HG02588 (cell line): Measurements from ENCODE around the gene FAF1.

Experiments
- ATAC-seq: cut with Tn5 transposase; IDR thresholded peaks from one replicate; pipeline ENCODE4 v1.9.1; 2021; ENCODE audit warnings: mild to moderate bottlenecking, moderate library complexity; ENCODE audit not compliant: unreplicated experiment

Gene FAF1

DNA sequence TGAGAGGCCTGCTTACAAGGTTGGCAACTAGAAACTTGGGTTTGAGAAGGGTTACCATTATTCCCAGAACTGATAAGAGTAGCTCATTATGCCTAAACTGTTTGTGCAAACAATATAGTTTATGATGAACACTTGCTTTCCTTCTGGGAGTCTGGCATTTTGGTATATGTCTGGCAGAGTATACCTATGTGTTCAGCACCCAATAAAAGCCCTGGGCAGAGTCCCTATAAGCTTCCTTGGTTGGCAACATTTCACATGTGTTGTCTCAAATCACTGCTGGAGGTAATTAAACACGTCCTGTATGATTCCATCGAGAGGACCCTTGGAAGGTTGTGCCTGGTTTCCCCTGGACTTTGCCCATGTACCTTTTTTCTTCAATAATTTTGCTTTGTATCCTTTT is 497.1 kb downstream of the FAF1 start:
- no peak for ATAC-seq

DNA sequence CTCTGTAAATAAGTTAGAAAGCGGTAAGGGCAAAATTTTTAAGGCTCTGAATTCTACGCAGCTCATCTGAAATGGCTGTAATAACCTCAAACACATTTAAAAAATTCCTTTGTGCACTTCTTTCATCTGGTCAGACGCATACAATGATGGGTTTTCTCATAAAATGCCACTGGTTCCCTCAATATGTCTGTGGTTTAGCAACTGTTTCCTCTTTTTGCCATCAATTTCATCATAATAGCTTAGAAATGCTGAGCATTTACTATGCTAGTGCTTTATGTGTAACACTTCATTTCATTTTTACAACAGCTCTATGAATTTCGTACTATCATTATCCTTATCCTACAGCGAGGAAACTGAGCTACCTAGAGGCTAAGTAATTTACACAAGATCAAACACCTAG is 501.6 kb downstream of the FAF1 start:
- no peak for ATAC-seq

DNA sequence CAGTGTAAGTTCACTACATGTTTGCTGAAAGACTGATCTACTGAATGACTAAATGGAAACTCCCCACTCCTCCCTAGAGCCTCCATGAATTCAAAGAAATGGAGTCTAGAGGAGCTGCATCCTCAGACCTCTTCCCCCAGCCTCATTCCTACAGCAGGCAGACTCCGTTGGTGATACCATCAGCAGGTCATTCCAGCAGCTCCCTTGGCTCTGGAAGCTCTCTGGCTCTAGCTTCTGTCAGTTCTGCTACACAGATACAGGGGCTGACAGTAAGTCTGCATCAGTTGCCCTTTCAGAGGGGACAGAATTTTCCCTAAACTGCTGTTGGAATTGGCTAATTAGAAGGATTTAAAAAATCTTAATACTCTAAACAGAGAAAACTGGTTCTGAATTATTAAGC is 505.2 kb downstream of the FAF1 start:
- ATAC-seq, result no peak

DNA sequence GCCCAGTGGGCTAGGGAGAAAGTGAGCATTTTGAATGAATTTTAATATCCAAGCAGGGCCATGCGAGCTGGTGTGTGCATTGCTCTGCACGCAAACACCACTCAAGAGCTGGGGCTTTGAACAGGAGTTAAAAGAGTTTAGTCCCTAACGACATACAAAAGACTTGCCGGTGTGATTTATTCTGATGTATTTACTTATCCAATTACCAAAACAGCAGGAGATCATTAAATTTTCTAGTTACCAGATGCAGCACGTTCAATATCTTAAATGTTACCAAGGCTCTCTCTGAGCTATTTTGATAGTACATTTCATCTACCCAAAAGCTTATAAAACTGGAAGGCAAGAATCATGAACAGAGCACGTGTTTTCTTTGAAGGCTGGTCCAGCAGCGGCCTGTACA is 506.8 kb downstream of the FAF1 start:
- no peak for ATAC-seq

DNA sequence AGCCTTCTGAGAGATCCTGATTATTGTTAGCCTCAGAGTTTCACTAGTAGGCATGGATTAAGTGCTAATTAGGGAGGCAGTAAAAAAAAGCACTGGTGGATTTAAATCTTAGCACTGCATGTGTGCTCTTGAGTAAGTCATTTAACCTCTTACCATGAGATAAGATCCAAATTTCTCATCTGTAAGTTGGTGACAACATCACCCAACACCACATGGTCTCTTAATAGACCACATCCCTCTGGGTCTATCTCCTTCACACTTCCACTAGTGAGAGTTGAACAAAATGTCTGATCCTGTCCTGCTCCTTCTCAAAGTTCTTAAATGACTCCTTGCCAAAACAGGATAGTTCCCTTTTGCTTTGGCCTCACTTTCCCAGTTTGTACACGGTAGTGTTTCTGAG is 507.4 kb downstream of the FAF1 start:
- no peak for ATAC-seq

DNA sequence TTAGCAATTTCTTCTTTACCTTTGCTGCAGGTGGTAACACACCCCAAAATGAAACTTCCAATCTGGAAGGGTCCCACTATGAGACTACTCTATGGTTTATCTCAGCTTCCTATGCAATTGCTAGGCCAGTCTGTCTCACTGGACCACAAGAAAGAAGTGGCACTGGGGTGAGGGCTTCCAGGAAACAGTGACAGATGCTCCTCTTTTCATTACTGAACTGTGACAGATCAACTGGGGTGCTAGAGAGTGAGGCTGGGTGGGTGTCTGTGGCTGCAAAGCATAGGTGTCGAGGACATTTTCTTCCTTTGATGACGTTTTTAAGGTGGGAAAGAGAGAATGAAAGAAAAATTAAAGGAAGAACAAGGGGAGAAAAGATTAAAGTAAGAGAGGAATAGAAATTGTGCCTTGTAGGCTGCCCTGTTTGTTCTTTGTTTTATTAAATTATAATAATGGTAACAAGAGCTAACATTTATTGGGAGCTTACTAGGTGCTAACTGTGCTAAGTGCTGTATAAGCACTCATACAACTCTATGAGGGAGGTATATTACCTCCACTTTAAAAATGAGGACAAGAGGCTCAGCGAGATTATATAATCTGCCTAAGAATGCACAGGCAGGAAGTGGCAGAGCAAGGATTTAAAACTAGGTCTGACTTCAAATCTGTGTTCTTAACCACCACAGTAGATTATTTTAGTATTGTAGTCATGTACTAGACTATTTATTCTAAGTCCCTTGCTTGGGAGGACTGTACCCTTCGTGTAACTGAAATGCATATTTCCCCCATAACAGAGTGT is 509.0 kb downstream of the FAF1 start:
- no peak for ATAC-seq

DNA sequence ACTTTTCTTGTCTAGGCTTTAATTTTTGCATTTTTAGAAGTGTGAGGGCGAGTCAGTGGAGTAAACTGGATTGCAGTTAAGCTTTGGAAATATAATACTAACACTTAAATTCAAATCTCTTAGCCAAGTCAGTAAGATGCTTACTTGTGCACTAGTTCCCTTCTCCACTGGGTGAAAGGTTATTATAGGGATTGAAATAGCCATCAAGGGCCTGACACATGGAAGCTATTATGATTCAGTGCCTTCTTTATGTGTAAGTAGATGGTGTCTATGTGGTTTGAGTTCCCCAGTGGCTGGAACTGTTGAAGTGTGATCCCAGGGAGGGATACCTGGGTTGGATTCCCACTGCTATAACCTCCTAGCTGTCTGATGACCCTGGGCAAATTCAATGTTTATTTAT is 512.1 kb downstream of the FAF1 start:
- no peak for ATAC-seq

DNA sequence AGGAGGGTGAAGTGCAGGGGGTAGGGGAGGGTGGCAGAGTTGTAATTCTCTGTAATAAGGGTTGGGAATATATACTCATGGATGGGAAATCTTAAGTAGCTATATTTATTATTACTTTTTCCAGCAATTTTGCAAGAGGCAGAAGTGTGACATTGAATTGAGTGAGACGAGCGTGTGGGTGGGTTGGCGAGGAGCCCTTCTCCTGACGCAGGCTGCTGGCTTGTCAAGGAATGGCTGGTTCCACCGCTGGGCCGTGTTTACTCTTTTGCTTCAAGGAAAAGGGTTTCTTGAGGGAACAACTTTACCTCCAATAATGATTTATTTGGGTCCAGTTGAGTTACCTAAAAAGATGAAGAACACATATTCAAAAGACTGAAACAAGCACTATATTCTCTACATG is 518.9 kb downstream of the FAF1 start:
- ATAC-seq, result no peak

DNA sequence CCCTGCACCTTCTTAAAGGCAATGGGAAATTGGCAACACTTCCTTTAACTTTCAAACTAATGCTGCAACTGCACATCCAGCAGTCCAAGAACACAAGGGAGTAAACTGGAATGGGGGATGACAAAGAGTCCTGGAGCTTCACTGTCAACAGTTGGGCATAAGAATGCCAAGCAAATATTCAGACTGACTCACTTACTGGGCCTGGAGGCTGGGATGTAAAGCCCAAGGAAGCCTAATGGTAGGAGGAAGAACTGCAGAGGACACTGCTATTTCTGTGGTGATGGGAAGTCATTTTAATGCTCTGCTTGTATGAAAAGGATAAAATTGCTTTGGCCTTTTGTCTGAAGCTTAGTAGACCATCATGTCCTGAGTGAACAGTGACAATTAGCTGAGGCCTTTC is 521.1 kb downstream of the FAF1 start:
- no peak for ATAC-seq

- no peak for ATAC-seq
Measured at GRCh38 chr1:50436489-50436888, 523.6 kb downstream of the FAF1 start.

- no peak for ATAC-seq
Measured at GRCh38 chr1:50430010-50430405, 530.1 kb downstream of the FAF1 start.

GRCh38 chr1:50427818-50428779 is 532.0 kb downstream of the FAF1 start:
- ATAC-seq, result no peak

- ATAC-seq, result no peak
Measured at GRCh38 chr1:50427086-50427817, 532.8 kb downstream of the FAF1 start.

DNA sequence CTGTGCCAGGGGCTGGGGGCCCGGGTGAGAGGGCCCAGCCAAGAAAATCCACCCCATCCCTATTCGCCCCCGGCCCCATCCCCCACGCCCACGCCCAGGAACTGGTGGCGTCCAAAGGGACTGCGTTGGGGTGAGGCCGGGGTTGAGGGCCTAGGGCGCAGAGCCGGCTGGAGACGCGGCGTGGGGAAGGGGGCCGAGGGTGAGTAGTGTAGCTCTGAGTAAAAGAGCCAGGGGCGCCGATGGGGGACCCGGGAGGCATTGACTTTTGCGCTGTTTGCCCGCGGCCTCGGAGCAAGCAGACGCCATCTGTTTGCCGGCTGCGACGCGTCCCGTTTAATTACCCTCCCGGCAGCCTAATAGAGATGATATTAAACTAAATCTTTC is 533.4 kb downstream of the FAF1 start:
- no peak for ATAC-seq

DNA sequence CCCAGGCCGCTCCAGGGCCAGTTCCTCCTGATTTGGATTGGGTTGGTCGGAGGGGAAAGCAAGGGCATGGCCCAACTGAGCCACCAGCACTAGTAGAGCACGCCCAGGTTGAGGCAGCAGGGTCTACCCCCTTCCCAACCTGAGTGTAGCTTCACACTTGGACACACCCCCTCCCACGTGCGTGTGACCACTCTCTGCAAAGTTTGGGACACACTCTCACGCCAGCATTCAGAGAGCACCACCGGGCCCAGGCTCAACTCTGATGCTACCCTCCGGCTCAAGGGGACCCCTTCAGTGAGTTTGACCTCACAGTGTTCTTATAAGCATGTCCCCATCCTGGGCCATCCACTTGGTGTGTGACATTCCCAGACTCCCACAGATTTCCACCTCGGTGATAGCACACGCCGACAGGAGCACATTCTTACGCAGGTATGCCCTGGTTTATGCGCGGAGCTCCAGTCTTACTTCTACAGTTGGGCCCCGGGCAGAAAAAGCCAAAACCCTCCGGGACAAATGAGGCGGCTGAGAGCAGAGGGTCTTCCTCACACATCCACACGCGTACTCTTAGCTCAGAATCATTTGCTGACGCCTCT is 533.9 kb downstream of the FAF1 start:
- no peak for ATAC-seq

DNA sequence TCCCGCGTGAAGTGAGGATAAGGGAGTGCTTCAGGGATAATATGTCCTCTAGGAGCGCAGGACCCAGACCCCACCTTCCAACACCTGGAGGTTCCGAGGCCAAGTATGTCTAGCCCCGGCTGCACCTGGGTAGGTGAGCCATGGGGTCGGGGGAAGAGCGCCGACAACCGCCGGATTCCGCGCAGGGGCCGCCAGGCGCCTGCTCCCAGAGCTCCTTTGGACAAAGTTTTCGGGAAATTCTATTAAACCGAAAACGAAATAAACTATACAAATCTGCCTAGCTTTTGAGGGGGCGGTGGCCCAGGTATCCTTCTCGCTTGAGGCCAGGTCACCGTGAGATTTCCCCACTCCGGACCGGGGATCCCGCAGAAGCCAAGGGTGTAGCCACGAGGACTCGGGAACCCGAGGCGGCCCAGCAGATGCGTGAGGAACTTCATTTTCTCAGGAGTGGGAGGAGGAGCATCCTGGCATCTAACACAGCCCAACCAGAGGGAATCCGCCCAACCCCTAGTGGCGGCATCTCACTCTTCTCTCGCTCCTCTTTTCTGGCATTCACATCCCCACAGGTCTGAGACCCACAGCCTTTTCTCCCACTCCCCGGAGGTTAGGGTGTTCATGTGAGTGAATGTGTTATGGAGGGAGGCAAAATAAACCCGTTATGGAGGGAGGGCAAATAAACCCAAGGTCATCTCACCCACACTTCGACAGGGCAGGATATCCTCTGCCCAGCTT is 534.5 kb downstream of the FAF1 start:
- no peak for ATAC-seq

GRCh38 chr1:50424884-50425375 is 535.1 kb downstream of the FAF1 start:
- ATAC-seq, result no peak

GRCh38 chr1:50424045-50424883 is 535.8 kb downstream of the FAF1 start:
- ATAC-seq, result no peak

GRCh38 chr1:50423670-50424000 is 536.4 kb downstream of the FAF1 start:
- no peak for ATAC-seq
